Stimulated activated CD8-positive, alpha-beta memory T cell treated with anti-CD3 and anti-CD28 coated beads, Interleukin-4, amount 100 ng/mL, for 24 hours (primary cell): ENCODE measurements around the gene DAO.
"Not testable (repeated sequence)": the region's sequence is repeated elsewhere in the genome, so short reads cannot be mapped to it uniquely, and the experiment has no call there.

Experiments
- DNase-seq: peaks from one replicate; pipeline ENCODE4 v3.0.0-alpha.2; 2020; ENCODE audit warnings: low read depth

DAO gene

GRCh38 chr12:108879615-108880254, at the start of gene DAO:
Gene DAO, plus strand, starts transcription at chr12:108880092. Its CDS starts 4,915 bp downstream, at chr12:108885007.
- DNase-seq: no peak

DNA sequence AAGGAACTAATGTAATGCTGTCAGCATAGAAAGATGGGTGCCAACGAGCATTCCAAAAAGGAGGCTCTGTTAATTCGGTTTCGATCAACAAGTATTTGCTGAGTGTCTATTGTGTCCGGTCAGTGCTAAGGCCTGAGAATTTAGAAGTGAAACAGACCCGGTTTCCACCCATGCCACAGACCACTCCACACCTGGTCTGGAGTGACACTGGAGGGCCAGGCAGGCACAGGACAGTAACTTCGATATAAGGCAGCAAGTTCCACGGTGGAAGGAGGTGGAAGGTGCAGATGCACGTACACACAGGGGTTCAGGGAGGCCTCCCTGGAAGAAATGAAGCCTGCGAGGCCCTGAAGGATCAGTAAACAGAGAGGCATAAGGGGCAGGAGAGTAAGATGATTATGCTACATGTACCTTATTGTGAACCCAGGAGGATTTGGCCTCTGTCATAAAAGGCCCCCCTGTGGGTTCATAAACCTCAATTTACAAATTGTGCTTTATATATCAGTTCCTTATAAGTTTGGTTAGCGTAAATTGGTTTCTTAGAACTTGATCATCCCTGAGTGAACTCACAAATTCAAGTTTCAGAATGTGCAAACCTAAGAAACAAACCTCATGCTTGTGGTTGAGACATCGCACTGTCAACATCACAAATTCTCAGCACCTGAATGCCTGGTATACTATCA, 48.4 kb upstream of the DAO start:
- DNase-seq: no peak

DNA sequence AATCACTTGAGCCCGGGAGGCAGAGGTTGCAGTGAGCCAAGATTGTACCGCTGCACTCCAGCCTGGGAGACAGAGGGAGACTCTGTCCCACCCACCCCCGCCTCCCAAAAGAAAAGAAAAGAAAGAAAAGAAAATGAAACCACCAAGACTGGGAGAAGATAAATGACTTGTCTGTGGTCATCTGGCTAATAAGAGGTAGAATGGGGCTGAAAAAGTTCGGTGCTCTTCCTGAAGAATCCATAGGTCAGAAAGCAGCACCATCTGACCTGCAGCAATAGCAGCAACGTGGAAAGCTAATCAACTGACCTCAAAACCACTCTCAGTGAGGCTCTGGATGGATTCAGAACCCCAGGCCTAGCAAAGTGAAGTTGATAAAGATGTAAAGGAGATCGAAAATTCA, 47.7 kb upstream of the DAO start:
- no peak for DNase-seq

GRCh38 chr12:108832730-108833354, 47.0 kb upstream of the DAO start:
- no peak for DNase-seq

DNA sequence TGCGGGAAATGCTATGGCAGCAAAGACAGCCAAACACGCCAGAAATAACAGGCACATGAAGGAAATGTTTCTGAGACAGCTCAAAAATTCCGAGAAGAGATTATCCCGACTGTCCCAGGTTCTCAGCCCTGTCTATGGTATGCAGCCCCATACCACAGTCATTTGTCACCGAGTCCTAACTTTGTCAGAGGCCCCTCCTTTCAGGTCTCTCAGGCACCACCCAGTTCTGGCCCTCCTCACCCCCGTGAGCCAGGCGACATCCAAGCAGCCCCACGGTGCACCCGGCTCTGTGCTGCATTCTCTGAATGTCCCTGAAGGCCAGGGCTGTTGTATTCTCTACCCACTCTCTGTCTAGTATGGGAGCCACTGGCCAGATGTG, 46.5 kb upstream of the DAO start:
- no peak for DNase-seq

DNA sequence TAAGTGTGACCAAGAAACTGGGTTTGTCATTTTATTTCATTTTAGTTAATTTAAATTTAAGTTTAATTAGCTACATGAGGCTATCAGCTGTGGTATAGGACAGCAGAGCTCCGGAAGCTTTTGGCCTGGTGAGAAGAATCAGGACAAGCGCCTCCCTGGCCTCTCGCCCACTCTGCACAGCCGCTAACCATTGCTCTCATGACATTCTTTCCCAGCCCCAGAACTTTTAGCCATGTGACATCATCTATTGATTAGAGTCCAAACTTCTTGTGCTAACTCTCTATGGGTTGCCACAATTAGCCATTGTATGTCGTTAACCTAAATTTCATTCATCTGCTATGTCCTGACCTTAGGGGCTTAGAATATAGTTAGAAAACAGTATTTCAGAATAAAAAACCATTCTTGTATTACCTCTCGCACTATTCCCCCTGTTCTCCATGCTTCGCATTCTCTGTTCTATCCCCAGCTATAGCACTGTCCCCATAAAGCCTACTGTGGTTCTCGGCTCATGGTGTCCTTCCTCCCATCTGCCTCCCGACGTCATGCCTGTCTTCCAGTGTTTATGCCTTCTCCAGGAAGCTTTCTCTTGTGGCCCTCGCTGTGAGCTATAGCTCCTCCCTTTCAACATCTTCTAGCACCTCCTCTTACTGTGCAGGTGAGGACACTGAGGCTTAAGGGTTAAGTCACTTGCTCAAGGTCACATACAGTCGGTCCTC, 46.0 kb upstream of the DAO start:
- DNase-seq: no peak

- DNase-seq: no peak
These were observed 43.8 kb upstream of the DAO start for GRCh38 chr12:108835860-108836634.

DNA sequence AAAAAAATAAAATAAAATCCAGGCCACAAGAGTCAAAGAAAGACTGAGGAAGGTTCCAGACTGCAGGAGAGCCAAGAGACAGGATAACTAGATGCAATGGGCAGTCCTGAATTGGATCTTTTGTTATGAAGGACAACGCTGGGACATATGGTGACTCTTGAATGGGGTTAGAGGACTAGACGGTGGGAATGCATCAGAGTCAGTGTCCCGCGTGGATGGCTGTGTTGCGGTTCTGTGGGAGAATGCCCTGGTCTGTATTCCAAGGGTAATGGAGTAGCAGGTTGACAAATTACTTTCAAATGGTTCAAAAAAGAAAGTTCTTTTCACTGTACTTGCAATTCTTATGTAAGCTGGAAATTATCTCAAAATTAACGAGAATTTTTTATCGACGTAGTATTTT, 42.7 kb upstream of the DAO start:
- no peak for DNase-seq

DNA sequence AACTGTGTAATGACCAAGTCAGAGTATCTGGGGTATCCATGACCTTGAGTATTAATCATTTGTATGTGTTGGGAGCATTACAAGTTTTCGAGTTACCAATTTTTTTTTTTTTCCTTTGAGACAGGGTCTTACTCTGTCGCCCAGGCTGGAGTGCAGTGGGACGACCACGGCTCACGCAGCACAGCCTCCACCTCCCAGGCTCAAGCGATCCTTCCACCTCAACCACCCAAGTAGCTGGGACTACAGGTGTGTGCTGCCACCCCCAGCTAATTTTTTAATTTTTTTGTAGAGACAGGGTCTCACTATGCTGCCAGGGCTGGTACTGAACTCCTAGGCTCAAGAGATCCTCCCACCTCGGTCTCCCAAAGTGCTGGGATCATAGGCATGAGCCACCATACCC, 42.2 kb upstream of the DAO start:
- DNase-seq: no peak

DNA sequence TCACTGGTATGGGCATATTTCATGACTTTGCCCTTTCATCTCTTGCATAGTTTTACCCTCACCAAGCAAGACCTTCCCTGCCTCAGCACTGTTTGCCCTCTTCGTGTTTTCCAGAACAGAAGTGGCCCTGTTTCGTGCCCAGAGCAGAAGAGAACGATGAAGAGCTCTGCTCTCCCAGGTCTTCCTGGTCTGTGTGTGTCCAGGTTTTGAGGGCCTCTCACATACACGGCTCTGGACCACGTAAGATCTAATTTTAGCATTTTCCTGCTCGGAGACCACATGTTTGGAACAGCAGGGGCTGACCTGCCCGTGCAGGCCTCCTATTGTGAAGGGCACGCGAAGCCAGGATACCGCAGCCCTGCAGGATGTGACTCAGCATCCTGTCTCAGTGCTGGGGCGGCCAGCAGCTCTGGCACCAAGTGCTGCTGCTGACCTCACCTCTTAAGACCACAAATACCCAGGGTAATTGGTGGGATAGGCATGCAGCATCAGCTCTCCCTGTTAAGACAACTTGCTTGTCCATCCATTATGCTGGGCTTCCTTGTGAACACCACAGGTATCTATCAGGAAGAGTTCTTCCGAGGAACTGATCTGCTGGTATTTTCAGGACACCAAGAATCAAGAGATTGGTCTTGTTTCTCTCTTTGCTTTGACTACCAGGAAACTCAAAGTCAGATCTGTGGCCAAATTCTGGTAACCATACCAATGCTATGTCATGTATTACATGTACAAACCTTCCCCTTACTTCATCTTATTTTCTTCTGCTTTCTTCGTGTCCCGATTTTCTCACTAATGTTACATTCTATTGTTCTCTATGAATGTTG, 41.5 kb upstream of the DAO start:
- DNase-seq: peak; percentile 61

- no peak for DNase-seq
These were observed 40.6 kb upstream of the DAO start for GRCh38 chr12:108839018-108839889.

- DNase-seq: no peak
These were observed 40.0 kb upstream of the DAO start for GRCh38 chr12:108839890-108840230.

- DNase-seq: no peak
These were observed 39.1 kb upstream of the DAO start for GRCh38 chr12:108840605-108841332.

DNA sequence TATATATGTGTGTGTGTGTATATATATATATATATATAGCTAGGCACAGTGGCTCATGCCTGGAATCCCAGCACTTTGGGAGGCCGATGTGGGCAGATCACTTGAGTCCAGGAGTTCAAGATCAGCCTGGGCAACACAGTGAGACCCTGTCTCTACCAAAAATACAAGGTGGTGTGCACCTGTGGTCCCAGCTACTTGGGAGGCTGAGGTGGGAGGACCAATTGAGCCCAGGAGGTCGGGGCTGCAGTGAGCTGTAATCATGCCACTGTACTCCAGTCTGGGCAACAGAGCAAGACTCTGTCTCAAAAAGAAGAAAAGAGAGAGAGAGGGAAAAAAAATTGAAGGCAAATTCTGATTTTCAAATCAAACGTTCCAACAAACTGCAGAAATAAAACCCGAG, 38.1 kb upstream of the DAO start:
- not testable (repeated sequence) for DNase-seq

GRCh38 chr12:108842361-108842760, 37.5 kb upstream of the DAO start:
- no peak for DNase-seq

- DNase-seq: no peak
These were observed 36.7 kb upstream of the DAO start for GRCh38 chr12:108843187-108843586.

- DNase-seq: no peak
These were observed 34.2 kb upstream of the DAO start for GRCh38 chr12:108845696-108846095.

- no peak for DNase-seq
These were observed 33.6 kb upstream of the DAO start for GRCh38 chr12:108846290-108846701.

DNA sequence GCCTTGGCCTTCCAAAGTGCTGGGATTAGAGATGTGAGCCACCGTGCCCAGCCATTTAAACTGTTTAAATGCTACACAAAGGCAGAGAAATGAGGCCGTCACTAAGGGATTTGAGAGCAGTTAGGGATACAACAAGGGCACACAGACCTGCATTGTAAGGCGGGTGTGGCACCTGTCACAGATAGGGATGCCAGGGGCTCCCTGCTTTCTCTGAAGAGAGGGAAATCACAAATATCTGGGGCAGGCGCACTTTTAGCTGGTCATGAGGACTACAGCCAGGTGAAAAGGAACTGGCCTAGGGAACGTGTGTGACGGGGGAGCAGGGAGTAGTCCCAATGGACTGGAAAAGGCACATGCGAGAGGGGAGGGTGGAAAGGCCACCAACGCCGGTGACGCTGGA, 32.2 kb upstream of the DAO start:
- DNase-seq: no peak

GRCh38 chr12:108849660-108850059, 30.2 kb upstream of the DAO start:
- no peak for DNase-seq
